ENCODE results near the gene STX11. TPM values are rescaled to one million over a fixed set of nuclear protein-coding genes. Genes with fewer than 3 reads are reported as not detected.

Gene STX11
- total RNA-seq (10 to 100 TPM in 2 of 10 donors, 1 to 10 TPM in 8; 6.9 to 15.9 (median 8.9) TPM), polyA plus RNA-seq (1 to 10 TPM; 4.8 to 9.0 TPM)
- long read RNA-seq, donor 1, transcript STX11-201 (2 exons, 1,926 nt), result major isoform, 12 of 13 reads
- long read RNA-seq, donor 1, partial matches to known transcripts, result 0 of 13 reads
- long read RNA-seq, donor 1, other reads (novel, unspliced or antisense), result 1 of 13 reads
- long read RNA-seq, donor 2, transcript STX11-201 (2 exons, 1,926 nt), result major isoform, 18 of 22 reads
- long read RNA-seq, donor 2, partial matches to known transcripts, result 2 of 22 reads
- long read RNA-seq, donor 2, other reads (novel, unspliced or antisense), result 2 of 22 reads
- long read RNA-seq, donor 3, transcript STX11-201 (2 exons, 1,926 nt), result major isoform, 21 of 27 reads
- long read RNA-seq, donor 3, partial matches to known transcripts, result 3 of 27 reads
- long read RNA-seq, donor 3, other reads (novel, unspliced or antisense), result 3 of 27 reads

DNA sequence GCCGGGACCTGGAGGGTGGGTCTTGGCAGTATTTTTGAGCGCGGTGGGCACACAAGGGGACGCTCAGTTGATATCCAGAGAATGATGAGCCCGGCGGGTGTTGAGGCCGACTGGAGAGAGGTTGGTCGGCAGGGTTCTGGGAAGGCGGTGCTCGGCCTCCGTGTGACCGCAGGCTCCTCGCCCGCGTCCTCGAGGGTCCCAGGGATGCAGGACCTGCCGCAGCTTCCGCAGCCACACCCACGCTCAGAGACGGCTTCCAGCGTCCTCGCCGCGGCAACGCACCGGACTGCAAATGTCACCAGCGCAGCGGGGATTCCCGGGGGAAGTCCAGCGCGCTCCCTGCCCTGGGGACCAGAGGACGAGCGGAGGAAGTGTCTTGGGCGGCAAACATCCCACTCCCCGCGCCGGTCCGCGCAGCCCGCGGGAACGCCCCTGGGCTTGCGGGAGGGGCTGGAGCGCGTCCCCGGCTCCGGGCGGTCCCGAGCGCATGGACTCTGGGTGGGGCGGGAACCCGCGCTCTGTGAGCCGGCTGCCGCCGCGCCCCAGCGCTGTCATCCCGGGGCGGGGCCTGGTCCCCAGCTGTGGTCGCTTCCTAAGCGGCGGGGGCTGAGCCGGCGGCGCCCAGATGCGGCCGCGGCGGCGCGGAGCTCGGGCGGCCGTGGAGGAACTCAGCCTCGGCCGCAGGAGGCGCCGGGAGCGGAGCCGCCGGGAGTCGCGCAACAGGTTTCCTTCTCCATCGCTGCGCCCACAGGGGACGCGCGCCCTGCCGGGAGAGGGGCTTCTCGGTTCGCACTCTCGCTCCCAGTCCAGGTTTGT lies at the start of gene STX11:
TSS of gene STX11 (plus strand) at position 624 of the 816 bp plus-strand sequence. CDS start 36,111 bp downstream, outside the sequence.
- 0 to 1% methylated on average over 92 to 93 of the region's 93 CpGs for WGBS, 2 donors
- TF ChIP-seq, protein P1, sequence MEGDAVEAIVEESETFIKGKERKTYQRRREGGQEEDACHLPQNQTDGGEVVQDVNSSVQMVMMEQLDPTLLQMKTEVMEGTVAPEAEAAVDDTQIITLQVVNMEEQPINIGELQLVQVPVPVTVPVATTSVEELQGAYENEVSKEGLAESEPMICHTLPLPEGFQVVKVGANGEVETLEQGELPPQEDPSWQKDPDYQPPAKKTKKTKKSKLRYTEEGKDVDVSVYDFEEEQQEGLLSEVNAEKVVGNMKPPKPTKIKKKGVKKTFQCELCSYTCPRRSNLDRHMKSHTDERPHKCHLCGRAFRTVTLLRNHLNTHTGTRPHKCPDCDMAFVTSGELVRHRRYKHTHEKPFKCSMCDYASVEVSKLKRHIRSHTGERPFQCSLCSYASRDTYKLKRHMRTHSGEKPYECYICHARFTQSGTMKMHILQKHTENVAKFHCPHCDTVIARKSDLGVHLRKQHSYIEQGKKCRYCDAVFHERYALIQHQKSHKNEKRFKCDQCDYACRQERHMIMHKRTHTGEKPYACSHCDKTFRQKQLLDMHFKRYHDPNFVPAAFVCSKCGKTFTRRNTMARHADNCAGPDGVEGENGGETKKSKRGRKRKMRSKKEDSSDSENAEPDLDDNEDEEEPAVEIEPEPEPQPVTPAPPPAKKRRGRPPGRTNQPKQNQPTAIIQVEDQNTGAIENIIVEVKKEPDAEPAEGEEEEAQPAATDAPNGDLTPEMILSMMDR (IDR thresholded peaks at IDR 0.05), result no peak
- DNase-seq (peak; percentile 73 to 80), ATAC-seq (peak; percentile 93 to 98 (median 94))
- Histone ChIP-seq H3K36me3 (no peaks in the 10 kb centered on the region), H3K27me3 (no peaks in the 10 kb centered on the region), H3K27ac (peak within 1 kb of the TSS in 9 of 10 donors; percentile 46 to 94 (median 79)), H3K4me1 (peaks cover 0 to 47% (median 13%) of the 10 kb centered on the region in 9 donors), H3K9me3 (no peaks in the 10 kb centered on the region), H3K4me3 (peak within 1 kb of the TSS; percentile 59 to 85 (median 78))
- intact Hi-C loops (cut with DNase I), result loop anchor here in 9 of 10 donors (1.0 to 10.0 kb wide), 7 partner anchors 43 to 329 kb away; partner anchors contain the start of gene UTRN (in 2 of the 9)

DNA sequence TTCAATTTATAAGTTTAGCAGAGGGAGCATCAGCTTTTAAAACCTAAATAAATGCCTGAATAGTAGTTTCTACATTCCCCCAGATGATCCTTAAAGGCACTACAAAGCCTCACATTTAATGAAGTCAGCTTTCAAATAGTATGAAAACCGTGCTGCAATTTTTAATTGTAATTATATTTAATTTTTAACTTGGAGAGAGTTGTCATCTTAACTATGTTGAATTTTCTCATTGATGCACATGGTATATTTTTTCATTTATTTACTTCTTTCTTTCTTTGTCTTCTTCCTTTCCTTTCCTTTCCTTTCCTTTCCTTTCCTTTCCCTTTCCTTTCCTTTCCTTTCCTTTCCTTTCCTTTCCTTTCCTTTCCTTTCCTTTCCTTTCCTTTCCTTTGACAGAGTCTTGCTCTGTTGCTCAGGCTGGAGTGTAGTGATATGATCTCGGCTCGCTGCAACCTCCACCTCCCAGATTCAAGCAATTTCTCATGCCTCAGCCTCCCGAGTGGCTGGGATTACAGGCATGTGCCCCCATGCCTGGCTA lies 47.2 kb upstream of the STX11 start:
- DNase-seq (no peak), ATAC-seq (no peak)
- TF ChIP-seq, protein P1 (IDR thresholded peaks at IDR 0.05), result no peak
- Histone ChIP-seq H3K4me3 (no peak overlapping the region), H3K9me3 (no peaks in the 10 kb centered on the region), H3K27me3 (no peaks in the 10 kb centered on the region), H3K27ac (no peak overlapping the region), H3K4me1 (peaks cover 0 to 6% (median 0%) of the 10 kb centered on the region in 9 donors), H3K36me3 (no peaks in the 10 kb centered on the region)
- intact Hi-C loops (cut with DNase I), result loop anchor here in 6 of 10 donors (5.0 to 10.0 kb wide), 5 partner anchors 182 to 482 kb away; partner anchors contain the start of gene UTRN (in 2 of the 6)
- WGBS, 2 donors, result 76 to 85% methylated on average over 4 of the region's 4 CpGs

DNA sequence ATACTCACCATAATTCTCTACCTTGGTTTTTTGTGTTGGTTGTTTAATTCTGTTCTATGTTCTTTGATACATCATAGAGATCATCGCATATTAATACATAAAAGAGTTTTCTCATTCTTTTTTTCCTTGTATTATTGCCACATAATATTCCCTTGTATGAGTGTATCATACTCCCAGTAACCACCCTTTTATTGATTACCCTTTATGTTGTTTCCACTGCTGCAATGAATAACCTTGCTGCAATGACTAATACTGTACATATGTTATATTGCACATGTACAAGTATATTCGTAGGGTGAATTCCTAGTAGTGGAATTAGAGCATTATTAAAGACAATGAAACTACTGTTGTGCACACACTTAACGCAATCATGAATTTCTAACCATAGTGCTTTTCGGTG lies 45.8 kb upstream of the STX11 start:
- H3K4me3 ChIP-seq, result no peak overlapping the region
- TF ChIP-seq, protein P1 (IDR thresholded peaks at IDR 0.05), result no peak
- ATAC-seq, result no peak
- no peak for DNase-seq
- H3K36me3 ChIP-seq, result no peaks in the 10 kb centered on the region
- peaks cover 0 to 6% (median 0%) of the 10 kb centered on the region in 9 donors for H3K4me1 ChIP-seq
- no peak overlapping the region for H3K27ac ChIP-seq
- intact Hi-C loops (cut with DNase I), result loop anchor here in 9 of 10 donors (2.0 to 10.0 kb wide), 9 partner anchors 112 to 480 kb away; partner anchors contain the start of gene UTRN (in 3 of the 9)
- whole genome bisulfite sequencing, 2 donors, result 48 to 49% methylated on average over 4 of the region's 4 CpGs
- no peaks in the 10 kb centered on the region for H3K9me3 ChIP-seq
- H3K27me3 ChIP-seq, result no peaks in the 10 kb centered on the region
